ENCODE data around the gene ATRIP. TPM values are rescaled to one million over a fixed set of nuclear protein-coding genes. Genes with fewer than 3 reads are reported as not detected.
A peak's percentile ranks its signal among the peaks of the same experiment; 100 is the strongest.

Gene ATRIP
- total RNA-seq, 2 donors from 2014 or later = 3.2 to 8.6 TPM

DNA sequence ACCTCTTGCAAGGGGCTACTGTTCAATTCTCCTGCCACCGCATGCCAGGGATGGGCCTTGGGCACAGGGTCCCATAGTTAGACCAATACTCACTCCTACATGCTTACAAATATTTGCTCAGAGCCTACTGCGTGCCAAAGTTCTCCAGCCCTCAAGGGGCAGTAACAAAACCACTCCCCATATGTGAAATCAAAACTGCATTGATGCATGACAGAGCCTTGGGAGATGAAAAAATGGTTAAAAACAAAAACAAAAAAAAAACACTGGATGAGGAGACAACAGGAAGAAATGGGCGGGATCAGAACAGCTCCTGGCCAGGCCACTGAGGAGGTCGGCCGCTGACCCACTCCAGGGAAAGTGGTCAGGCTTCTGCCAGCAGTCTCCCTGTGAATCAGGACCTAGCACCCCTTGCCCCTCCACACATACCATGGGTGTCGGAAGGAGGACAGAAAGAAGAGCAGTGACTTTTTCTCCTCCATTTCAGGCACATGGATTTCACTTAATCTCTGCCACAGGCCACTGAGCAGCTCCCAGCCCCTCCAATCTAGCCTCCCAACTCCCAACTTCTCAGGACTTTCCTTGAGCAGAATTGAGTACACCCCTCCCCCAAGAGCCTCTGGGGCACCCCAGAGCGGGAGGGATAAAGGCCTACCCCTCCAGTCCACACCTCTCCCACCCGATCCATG lies 19.4 kb upstream of the ATRIP start:
- Histone ChIP-seq H3K9me3 (no peaks in the 10 kb centered on the region), H3K27ac (no peak overlapping the region), H3K4me1 (peaks cover 16% of the 10 kb centered on the region), H3K9ac (ENCODE audit: low read depth in 2 of 2, low read length in 2 of 2) (peak overlapping the region; percentile 61 to 89), H3K4me3 (peak overlapping the region; percentile 73), H3K27me3 (no peaks in the 10 kb centered on the region), H3K36me3 (no peaks in the 10 kb centered on the region)
- TF ChIP-seq, protein P1, sequence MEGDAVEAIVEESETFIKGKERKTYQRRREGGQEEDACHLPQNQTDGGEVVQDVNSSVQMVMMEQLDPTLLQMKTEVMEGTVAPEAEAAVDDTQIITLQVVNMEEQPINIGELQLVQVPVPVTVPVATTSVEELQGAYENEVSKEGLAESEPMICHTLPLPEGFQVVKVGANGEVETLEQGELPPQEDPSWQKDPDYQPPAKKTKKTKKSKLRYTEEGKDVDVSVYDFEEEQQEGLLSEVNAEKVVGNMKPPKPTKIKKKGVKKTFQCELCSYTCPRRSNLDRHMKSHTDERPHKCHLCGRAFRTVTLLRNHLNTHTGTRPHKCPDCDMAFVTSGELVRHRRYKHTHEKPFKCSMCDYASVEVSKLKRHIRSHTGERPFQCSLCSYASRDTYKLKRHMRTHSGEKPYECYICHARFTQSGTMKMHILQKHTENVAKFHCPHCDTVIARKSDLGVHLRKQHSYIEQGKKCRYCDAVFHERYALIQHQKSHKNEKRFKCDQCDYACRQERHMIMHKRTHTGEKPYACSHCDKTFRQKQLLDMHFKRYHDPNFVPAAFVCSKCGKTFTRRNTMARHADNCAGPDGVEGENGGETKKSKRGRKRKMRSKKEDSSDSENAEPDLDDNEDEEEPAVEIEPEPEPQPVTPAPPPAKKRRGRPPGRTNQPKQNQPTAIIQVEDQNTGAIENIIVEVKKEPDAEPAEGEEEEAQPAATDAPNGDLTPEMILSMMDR (IDR thresholded peaks at IDR 0.05) = no peak
- intact Hi-C loops (cut with DNase I) = no loop called here
- DNase-seq = no peak

DNA sequence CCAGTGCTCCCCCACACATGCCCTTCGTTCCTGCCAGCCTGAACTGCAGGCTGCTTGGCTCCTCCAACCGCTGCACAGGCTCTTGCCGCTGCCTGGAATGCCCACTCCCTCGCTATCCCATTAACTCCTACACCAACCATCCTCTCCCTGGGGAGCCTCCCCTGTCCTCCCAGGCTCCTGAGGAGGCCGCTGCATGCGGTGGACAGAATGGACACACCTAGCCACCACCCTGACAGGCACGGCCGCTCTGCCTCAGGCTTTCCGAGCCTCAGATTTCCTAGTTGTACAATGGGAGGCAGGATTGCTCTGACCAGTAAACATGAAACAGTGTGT lies 18.9 kb upstream of the ATRIP start:
- H3K9ac ChIP-seq (ENCODE audit: low read depth in 2 of 2, low read length in 2 of 2) = peak overlapping the region; percentile 61 to 89
- intact Hi-C loops (cut with DNase I) = no loop called here
- no peaks in the 10 kb centered on the region for H3K9me3 ChIP-seq
- no peaks in the 10 kb centered on the region for H3K36me3 ChIP-seq
- peak overlapping the region; percentile 89 for H3K27ac ChIP-seq
- H3K4me3 ChIP-seq = peak overlapping the region; percentile 73
- no peaks in the 10 kb centered on the region for H3K27me3 ChIP-seq
- peak; percentile 48 for DNase-seq
- TF ChIP-seq, protein P1 (IDR thresholded peaks at IDR 0.05) = no peak
- H3K4me1 ChIP-seq = peaks cover 16% of the 10 kb centered on the region

DNA sequence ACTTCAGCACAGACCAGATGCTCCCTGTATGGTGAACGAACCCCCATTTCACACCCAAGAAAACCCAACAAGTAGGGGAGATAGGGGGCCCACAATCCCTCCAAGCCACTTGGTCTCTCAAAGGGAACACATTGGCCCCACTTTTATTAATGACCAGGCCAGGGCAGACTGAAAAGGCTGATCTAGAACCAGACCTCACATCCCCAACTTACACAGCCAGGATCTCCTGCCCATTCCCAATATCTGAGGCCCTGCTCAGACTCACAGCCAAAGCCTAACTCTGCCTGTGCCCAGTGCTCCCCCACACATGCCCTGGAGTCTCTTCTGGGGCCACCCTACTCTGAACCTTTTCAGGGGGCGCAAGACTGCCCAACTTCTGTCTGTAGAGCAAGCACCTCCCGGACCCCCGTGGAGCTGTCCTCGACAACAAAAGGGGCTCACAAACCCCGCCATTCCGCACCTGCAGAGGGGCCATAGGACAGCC lies 18.4 kb upstream of the ATRIP start:
- intact Hi-C loops (cut with DNase I) = no loop called here
- Histone ChIP-seq H3K9me3 (no peaks in the 10 kb centered on the region), H3K9ac (ENCODE audit: low read depth in 2 of 2, low read length in 2 of 2) (peak overlapping the region; percentile 61 to 89), H3K36me3 (no peaks in the 10 kb centered on the region), H3K4me1 (peaks cover 18% of the 10 kb centered on the region), H3K27ac (peak overlapping the region; percentile 89), H3K4me3 (peak overlapping the region; percentile 73), H3K27me3 (no peaks in the 10 kb centered on the region)
- TF ChIP-seq, protein P1 (IDR thresholded peaks at IDR 0.05) = no peak
- DNase-seq = no peak

DNA sequence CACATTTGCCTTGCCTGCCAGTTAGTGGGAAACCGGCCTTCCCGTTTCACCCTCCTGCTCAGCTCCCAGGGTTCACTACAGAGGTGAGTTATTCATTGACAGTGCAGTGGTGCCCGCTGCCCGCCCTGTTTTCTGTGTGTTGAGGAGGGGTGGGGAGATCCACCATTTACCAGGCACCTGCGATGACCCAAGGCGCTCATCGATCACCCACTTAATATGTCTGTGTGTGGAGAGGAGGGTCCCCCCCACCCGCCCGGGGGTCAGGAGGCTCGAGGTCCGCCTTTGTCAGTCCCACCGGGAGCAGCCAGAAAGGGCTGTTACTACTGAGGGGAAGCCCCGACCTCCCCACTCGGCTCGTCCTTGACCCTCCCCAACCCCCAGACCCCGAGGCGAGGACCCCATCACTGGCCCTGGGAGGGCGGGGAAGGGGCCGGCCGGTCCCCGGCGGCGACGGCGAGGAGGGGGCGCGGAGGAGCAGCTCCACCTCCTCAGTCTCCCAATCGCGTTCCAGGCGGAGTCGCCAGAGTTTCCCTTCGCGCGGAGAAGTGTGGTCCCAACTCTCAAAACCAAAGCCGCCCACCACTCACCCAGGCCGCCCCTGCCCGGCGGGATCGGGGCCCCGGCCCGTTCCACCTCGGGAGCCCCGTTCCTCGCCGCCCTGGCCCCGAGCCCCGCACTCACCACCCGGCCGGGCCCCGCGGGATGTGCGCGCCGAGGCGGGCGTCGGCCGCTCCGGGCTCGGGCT lies 17.8 kb upstream of the ATRIP start:
- intact Hi-C loops (cut with DNase I) = no loop called here
- H3K4me3 ChIP-seq = peak overlapping the region; percentile 73
- H3K27ac ChIP-seq = peak overlapping the region; percentile 89
- H3K36me3 ChIP-seq = no peaks in the 10 kb centered on the region
- H3K4me1 ChIP-seq = peaks cover 24% of the 10 kb centered on the region
- peak overlapping the region; percentile 63 to 89 for H3K9ac ChIP-seq (ENCODE audit: low read depth in 2 of 2, low read length in 2 of 2)
- TF ChIP-seq, protein P1 (IDR thresholded peaks at IDR 0.05) = no peak
- peak; percentile 84 for DNase-seq
- no peaks in the 10 kb centered on the region for H3K9me3 ChIP-seq
- H3K27me3 ChIP-seq = no peaks in the 10 kb centered on the region

DNA sequence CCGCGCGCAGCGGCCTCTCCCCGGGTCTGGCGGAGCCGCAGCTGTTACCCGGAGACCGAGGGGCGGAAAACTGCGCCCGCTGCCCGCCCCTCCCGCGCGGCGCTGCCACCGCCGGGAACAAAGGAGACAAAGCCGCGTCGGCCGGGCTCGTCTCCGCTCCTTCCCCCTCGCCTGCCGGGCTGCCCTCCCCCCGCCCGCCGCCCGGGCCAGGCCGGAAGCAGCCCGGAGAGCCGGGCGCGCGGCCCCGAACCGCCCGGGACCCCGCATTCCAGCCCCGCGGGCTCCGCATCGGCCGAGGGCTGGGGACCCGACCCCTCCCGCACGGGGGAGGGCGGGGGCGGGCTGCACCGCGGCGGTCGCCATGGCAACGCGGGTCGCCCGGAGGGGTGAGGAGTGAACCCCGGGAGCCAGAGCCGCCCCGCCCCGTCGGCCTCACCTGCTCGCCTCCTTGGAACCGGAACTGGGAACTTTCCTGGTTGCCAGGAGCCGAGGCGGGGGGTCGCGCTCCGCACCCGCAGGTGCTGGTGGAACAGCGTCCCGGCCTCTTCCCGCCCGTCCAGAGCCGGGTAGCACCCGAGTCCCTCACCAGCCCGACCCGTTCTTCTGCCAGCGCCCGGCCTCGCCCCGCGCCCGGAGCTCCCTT lies 17.1 kb upstream of the ATRIP start:
- H3K4me1 ChIP-seq = peaks cover 31% of the 10 kb centered on the region
- TF ChIP-seq, protein P1 (IDR thresholded peaks at IDR 0.05) = no peak

More for the DNA sequence above, 17.1 kb upstream of the ATRIP start:
- Histone ChIP-seq H3K9ac (ENCODE audit: low read depth in 2 of 2, low read length in 2 of 2) (peak overlapping the region; percentile 63 to 89), H3K27me3 (no peaks in the 10 kb centered on the region), H3K36me3 (no peaks in the 10 kb centered on the region), H3K4me3 (peak overlapping the region; percentile 73), H3K27ac (peak overlapping the region; percentile 89), H3K9me3 (no peaks in the 10 kb centered on the region)
- DNase-seq = peak; percentile 83
- intact Hi-C loops (cut with DNase I) = no loop called here

Measured in colonic mucosa (tissue), 4 donors.